HEK293T (cell line): ENCODE data around the gene FZD7.

Experiments
- CTCF ChIA-PET: fragments of 350-600 bp; formaldehyde crosslinking; extraction: SDS; loops from one replicate; lab custom pipeline; 2021; ENCODE audit warnings: antibody characterized with exemption, inconsistent platforms; lab: Yijun Ruan, JAX
- POLR2A ChIA-PET: fragments of 350-600 bp; formaldehyde crosslinking; extraction: SDS; loops from one replicate; lab custom pipeline; 2020; ENCODE audit warnings: antibody characterized with exemption, inconsistent platforms; lab: Yijun Ruan, JAX
- DNase-seq: peaks from one replicate; pipeline ENCODE4 v3.0.0; 2012; ENCODE audit warnings: mixed read lengths; ENCODE audit errors: extremely low spot score
- ARNT ChIP-seq: fragments of 450-650 bp; IDR thresholded peaks from 2 replicates; pipeline ENCODE4 v1.6.1; 2017; ENCODE audit warnings: mild to moderate bottlenecking
- BHLHE40 ChIP-seq: fragments of 450-650 bp; IDR thresholded peaks from 2 replicates; pipeline ENCODE4 v1.6.1; 2016; ENCODE audit warnings: mild to moderate bottlenecking, moderate library complexity, borderline replicate concordance
- CTBP1 ChIP-seq: fragments of 450-650 bp; IDR thresholded peaks from 2 replicates; pipeline ENCODE4 v1.6.1; 2016; ENCODE audit warnings: borderline replicate concordance
- ELF4 ChIP-seq: fragments of 450-650 bp; IDR thresholded peaks from 2 replicates; pipeline ENCODE4 v1.6.1; 2017; ENCODE audit warnings: antibody characterized with exemption
- FOXA1 ChIP-seq: fragments of 450-650 bp; IDR thresholded peaks from 2 replicates; pipeline ENCODE4 v1.6.1; 2016; ENCODE audit warnings: mild to moderate bottlenecking
- FOXK2 ChIP-seq: fragments of 450-650 bp; IDR thresholded peaks from 2 replicates; pipeline ENCODE4 v1.6.1; 2016; ENCODE audit warnings: mild to moderate bottlenecking
- FOXM1 ChIP-seq: fragments of 450-650 bp; IDR thresholded peaks from 2 replicates; pipeline ENCODE4 v1.6.1; 2017; ENCODE audit warnings: mild to moderate bottlenecking, borderline replicate concordance
- HDGF ChIP-seq: fragments of 450-650 bp; IDR thresholded peaks from 2 replicates; pipeline ENCODE4 v1.6.1; 2017; ENCODE audit warnings: antibody characterized with exemption, borderline replicate concordance
- L3MBTL2 ChIP-seq: fragments of 450-650 bp; conservative IDR thresholded peaks from 2 replicates; pipeline ENCODE4 v1.6.1; 2016; ENCODE audit warnings: mild to moderate bottlenecking
- LEF1 ChIP-seq: fragments of 450-650 bp; IDR thresholded peaks from 2 replicates; pipeline ENCODE4 v1.6.1; 2017; ENCODE audit warnings: mild to moderate bottlenecking, borderline replicate concordance
- NFRKB ChIP-seq: fragments of 450-650 bp; IDR thresholded peaks from 2 replicates; pipeline ENCODE4 v1.6.1; 2016; ENCODE audit warnings: mild to moderate bottlenecking, moderate library complexity
- SP1 ChIP-seq: fragments of 450-650 bp; IDR thresholded peaks from 2 replicates; pipeline ENCODE4 v1.6.1; 2017
- SUZ12 ChIP-seq: fragments of 450-650 bp; IDR thresholded peaks from 2 replicates; pipeline ENCODE4 v1.6.1; 2016; ENCODE audit warnings: mild to moderate bottlenecking
- TARDBP ChIP-seq: fragments of 450-650 bp; IDR thresholded peaks from 2 replicates; pipeline ENCODE4 v1.6.1; 2016
- ZNF384 ChIP-seq: fragments of 450-650 bp; IDR thresholded peaks from 2 replicates; pipeline ENCODE4 v1.6.1; 2016
- TF ChIP-seq, protein P1 (sequence below): fragments of 450-650 bp; IDR thresholded peaks from 2 replicates; pipeline ENCODE4 v1.6.1; 2016

Gene FZD7

DNA sequence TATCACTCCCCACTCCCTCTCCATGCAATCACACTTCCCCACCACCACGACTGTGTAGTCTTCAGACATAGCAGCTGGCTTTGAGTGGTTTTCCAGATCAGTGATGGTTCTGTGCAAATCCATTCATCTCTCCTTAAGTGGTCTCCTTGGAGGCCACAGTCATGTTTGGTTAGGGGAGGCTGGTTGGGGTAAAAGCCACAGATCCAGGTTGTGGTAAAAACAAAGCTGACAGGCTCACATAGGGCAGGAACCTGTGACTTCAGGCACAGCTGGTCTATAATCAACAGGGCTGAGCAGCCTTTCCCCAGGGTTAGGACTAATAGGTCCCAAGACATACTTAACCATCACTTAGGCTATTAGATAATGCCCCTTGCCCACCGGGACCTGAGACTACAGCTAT is 46.2 kb upstream of the FZD7 start:
- no peak for DNase-seq
- CTCF ChIA-PET: interaction anchor here (0.6 kb wide), 1 partner anchor 155 kb away, joined by 3 read pairs; no protein-coding TSS in a partner anchor
- POLR2A ChIA-PET: no interaction called here
- TF ChIP-seq FOXA1 (no peak), NFRKB (no peak), SP1 (no peak), SUZ12 (no peak), HDGF (no peak), L3MBTL2 (no peak), FOXK2 (no peak), TARDBP (no peak), LEF1 (no peak), FOXM1 (no peak), ELF4 (no peak)
- TF ChIP-seq, protein P1, sequence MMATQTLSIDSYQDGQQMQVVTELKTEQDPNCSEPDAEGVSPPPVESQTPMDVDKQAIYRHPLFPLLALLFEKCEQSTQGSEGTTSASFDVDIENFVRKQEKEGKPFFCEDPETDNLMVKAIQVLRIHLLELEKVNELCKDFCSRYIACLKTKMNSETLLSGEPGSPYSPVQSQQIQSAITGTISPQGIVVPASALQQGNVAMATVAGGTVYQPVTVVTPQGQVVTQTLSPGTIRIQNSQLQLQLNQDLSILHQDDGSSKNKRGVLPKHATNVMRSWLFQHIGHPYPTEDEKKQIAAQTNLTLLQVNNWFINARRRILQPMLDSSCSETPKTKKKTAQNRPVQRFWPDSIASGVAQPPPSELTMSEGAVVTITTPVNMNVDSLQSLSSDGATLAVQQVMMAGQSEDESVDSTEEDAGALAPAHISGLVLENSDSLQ: no peak

DNA sequence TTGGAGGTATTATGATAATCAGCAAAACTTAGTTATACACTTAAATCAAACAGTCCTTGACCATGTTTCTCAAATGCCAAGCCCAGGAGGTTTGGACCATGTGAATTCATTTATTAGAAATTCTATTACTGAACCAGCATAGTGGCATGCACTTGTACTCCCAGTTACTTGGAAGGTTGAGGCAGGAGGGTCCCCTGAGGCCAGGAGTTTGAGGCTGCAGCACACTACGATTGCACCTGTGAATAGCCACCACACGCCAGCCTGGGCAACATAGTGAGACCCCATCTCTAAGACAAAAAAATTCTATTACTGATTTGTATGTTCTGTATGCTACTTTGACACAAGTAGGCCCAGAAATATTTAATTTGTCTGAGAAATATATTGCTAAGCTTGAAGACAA is 43.6 kb upstream of the FZD7 start:
- POLR2A ChIA-PET: no interaction called here
- TF ChIP-seq FOXK2: no peak
- no peak for TF ChIP-seq ARNT
- no peak for TF ChIP-seq BHLHE40
- TF ChIP-seq HDGF: no peak
- no peak for TF ChIP-seq SP1
- TF ChIP-seq ZNF384: no peak
- no peak for TF ChIP-seq LEF1
- TF ChIP-seq SUZ12: no peak
- TF ChIP-seq, protein P1: no peak
- no peak for TF ChIP-seq ELF4
- no peak for TF ChIP-seq CTBP1
- TF ChIP-seq FOXA1: no peak
- TF ChIP-seq TARDBP: no peak
- TF ChIP-seq NFRKB: no peak
- no peak for TF ChIP-seq L3MBTL2
- no peak for TF ChIP-seq FOXM1
- DNase-seq: no peak
- CTCF ChIA-PET: interaction anchor here (0.7 kb wide), 1 partner anchor 11 kb away, joined by 3 read pairs; no protein-coding TSS in a partner anchor

DNA sequence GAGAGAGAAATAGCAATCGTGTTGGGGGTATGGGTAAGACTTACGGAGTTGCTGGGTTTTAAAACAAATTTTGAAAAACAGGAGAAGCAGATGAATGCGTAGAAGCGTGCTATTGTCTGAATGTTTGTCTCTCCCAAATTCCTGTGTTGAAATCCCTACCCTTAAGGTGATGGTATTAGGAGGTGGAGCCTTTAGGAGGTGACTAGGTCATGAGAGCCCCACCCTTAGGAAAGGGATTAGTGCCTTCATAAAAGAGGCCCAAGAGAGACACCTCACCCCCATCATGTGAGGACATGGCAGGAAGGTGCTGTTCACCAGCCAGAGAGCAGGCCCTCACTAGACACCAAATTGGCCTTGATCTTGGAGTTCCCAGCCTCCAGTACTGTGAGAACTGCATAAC is 40.7 kb upstream of the FZD7 start:
- ChIA-PET CTCF (no interaction called here), POLR2A (no interaction called here)
- TF ChIP-seq FOXM1 (no peak), TARDBP (no peak), ARNT (no peak), BHLHE40 (no peak), HDGF (no peak), L3MBTL2 (no peak), ELF4 (no peak), FOXA1 (no peak), NFRKB (no peak), ZNF384 (no peak)
- TF ChIP-seq, protein P1: no peak
- no peak for DNase-seq

DNA sequence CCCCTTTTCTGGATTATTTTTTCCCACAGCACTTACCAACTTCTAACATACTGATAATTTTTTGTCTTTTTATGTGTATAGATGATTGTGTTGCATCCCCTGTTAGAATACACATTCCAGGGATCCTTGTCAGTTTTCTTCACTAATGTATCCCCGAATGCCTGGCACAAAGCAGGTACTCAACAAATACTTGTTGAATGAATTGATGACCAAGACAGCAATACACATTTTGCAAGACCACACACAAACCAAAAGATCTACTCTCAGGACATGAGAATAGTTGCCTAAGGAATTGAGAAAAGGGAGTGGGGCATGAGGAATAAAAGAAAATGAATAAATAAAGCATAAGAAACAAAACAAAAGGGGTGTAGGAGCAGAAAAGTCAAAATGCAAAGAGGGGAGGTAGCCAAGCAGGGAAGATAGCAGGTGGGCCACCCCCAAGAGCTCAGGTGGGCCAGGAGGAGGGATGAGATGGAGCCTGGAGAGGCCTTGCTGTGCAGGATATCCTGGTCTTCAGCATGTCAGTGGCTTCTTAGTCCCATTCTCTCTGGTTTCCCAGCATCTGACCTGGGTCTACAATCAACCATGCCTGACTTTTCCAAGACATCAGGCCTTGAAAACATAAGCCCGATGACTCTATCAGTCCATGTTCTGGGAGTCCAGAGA is 38.5 kb upstream of the FZD7 start:
- no peak for DNase-seq
- TF ChIP-seq BHLHE40: no peak
- no peak for TF ChIP-seq FOXA1
- no peak for TF ChIP-seq L3MBTL2
- POLR2A ChIA-PET: no interaction called here
- CTCF ChIA-PET: no interaction called here

DNA sequence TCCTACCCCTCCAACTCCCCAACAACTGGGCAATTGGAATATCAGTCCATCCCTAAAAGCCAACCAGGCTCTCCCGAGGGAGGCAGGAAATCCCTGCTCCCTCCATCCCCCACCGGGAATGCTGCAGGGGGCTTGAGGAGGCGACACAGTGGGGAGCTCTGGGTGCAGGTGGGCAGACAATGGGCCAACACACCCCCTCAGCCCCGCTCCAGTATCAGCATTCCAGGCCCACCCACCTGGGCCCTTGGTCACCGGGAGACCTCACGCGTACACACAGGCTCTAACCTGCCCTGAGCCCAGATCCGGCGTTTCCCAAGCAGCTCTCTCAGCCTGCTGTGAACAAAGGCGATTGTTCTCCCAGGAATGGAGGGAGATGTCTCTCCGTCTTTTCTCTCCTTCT is 37.6 kb upstream of the FZD7 start:
- ChIA-PET POLR2A (no interaction called here), CTCF (no interaction called here)
- no peak for TF ChIP-seq FOXA1
- TF ChIP-seq BHLHE40: no peak
- no peak for TF ChIP-seq HDGF
- no peak for TF ChIP-seq SP1
- TF ChIP-seq ZNF384: no peak
- TF ChIP-seq, protein P1: no peak
- no peak for TF ChIP-seq NFRKB
- TF ChIP-seq CTBP1: no peak
- no peak for TF ChIP-seq ARNT
- no peak for TF ChIP-seq FOXM1
- no peak for TF ChIP-seq SUZ12
- DNase-seq: no peak

DNA sequence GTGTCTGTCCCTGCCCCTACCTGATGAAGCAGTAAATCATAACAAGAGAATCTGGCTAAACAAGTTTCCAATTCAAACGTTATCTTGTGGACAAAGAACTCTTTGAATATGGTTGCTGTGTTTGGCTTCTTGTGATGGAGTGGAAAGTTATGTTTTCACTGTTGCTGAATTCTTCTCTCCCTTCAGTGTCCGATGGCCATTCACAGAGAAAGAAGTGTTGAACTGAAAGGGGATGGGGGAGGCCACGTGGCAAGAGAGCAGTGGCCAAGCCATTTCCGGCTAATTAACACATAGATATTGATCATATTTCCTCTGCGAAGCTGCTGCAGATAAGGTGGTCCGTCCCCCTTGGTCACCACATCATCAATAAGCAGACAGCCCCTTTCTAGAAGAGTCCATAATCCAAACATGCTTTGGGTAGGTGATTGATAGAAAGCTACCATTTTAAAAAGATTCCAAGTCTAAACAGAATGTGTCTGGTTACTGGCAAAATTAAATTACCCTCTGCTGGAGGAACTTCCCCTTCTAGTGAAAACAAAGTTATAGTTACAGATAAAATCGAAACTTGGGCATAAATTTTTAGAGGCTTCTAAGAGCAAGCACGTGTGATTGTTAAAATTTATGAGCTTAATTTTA is 36.9 kb upstream of the FZD7 start:
- POLR2A ChIA-PET: no interaction called here
- DNase-seq: no peak
- CTCF ChIA-PET: no interaction called here

More for the DNA sequence above, 36.9 kb upstream of the FZD7 start:
- no peak for TF ChIP-seq TARDBP
- no peak for TF ChIP-seq ZNF384
